CD14-positive monocyte (primary cell): Measurements from ENCODE around the gene MINAR1. TPM values are rescaled to one million over a fixed set of nuclear protein-coding genes. Genes with fewer than 3 reads are reported as not detected.

Source experiments
- DNase-seq, 3 donors: peaks; one replicate each; pipeline ENCODE4 v3.0.0-alpha.2; 2011 to 2022
- H2AFZ ChIP-seq: 2 replicates; pipeline ENCODE4 v1.6.0; 2012; ENCODE audit warnings: mild to moderate bottlenecking, low read depth, low read length, inconsistent platforms; ENCODE audit not compliant: insufficient read depth, poor library complexity, severe bottlenecking
- H3K27ac ChIP-seq, 2 donors: 1 replicate in 1 of 2; 2 replicates in 1 of 2; pipeline ENCODE4 v1.5.1; 2012 to 2013; ENCODE audit warnings: low read length in 2 of 2, control low read depth in 1 of 2, inconsistent platforms in 1 of 2, low read depth in 1 of 2, mild to moderate bottlenecking in 1 of 2
- H3K27me3 ChIP-seq, 2 donors: one replicate each; pipeline versions ENCODE4 v1.6.0 to v1.6.1; 2011 to 2013; ENCODE audit warnings: low read length in 2 of 2; ENCODE audit not compliant: control insufficient read depth in 2 of 2, insufficient read depth in 2 of 2
- H3K36me3 ChIP-seq, 2 donors: replicated peaks in 1 of 2; 1 replicate in 1 of 2; 2 replicates in 1 of 2; pipeline versions ENCODE4 v1.5.1 to v1.6.1; 2012 to 2013; ENCODE audit warnings: low read length in 2 of 2, control low read depth in 1 of 2, inconsistent platforms in 1 of 2, mild to moderate bottlenecking in 1 of 2; ENCODE audit not compliant: insufficient read depth in 2 of 2, control insufficient read depth in 1 of 2
- H3K4me1 ChIP-seq, 2 donors: 1 replicate in 1 of 2; 2 replicates in 1 of 2; pipeline versions ENCODE4 v1.5.1 to v1.6.1; 2012 to 2013; ENCODE audit warnings: low read length in 2 of 2, control low read depth in 1 of 2, inconsistent platforms in 1 of 2, mild to moderate bottlenecking in 1 of 2, moderate library complexity in 1 of 2; ENCODE audit not compliant: insufficient read depth in 2 of 2, control insufficient read depth in 1 of 2
- H3K4me2 ChIP-seq: replicated peaks from 2 replicates; pipeline ENCODE3; 2012; ENCODE audit warnings: low read length, moderate library complexity, mild to moderate bottlenecking; ENCODE audit not compliant: poor library complexity, severe bottlenecking; ENCODE audit errors: extremely low read depth
- H3K4me3 ChIP-seq, 3 experiments: fragments of 200-600 bp in 1 of 3; sonication (generic) in 1 of 3; replicated peaks in 1 of 3; 1 replicate in 2 of 3; 2 replicates in 1 of 3; pipeline ENCODE4 v1.5.1; 2011 to 2013; ENCODE audit warnings: low read length in 3 of 3, mild to moderate bottlenecking in 3 of 3, control low read depth in 2 of 3, low read depth in 2 of 3, inconsistent platforms in 1 of 3, moderate library complexity in 1 of 3
- H3K79me2 ChIP-seq: 2 replicates; pipeline ENCODE4 v1.6.0; 2012; ENCODE audit warnings: mild to moderate bottlenecking, control low read depth, inconsistent platforms, low read length, moderate library complexity; ENCODE audit not compliant: insufficient read depth
- H3K9ac ChIP-seq: 2 replicates; pipeline ENCODE4 v1.6.0; 2017; ENCODE audit warnings: low read length, mild to moderate bottlenecking; ENCODE audit not compliant: insufficient read depth, poor library complexity, severe bottlenecking
- H3K9me3 ChIP-seq, 2 donors: replicated peaks in 1 of 2; 1 replicate in 1 of 2; 2 replicates in 1 of 2; pipeline versions ENCODE4 v1.5.1 to v1.6.1; 2012 to 2013; ENCODE audit warnings: low read length in 2 of 2, control low read depth in 1 of 2; ENCODE audit not compliant: control insufficient read depth in 1 of 2, insufficient read depth in 1 of 2
- H4K20me1 ChIP-seq: 2 replicates; pipeline ENCODE4 v1.6.0; 2012; ENCODE audit warnings: mild to moderate bottlenecking, low read length, control low read depth, moderate library complexity; ENCODE audit not compliant: insufficient read depth
- H3K27ac Mint-ChIP-seq, 7 donors: one replicate each; pipeline ENCODE4 v1.8.0; 2020; ENCODE audit warnings: mild to moderate bottlenecking in 7 of 7, mixed read lengths in 7 of 7, moderate library complexity in 6 of 7, inconsistent platforms in 2 of 7
- H3K27me3 Mint-ChIP-seq, 3 donors: one replicate each; pipeline ENCODE4 v1.8.0; 2021 to 2022; ENCODE audit warnings: low read depth in 3 of 3, mild to moderate bottlenecking in 3 of 3, mixed read lengths in 3 of 3, moderate library complexity in 3 of 3, inconsistent platforms in 1 of 3
- H3K36me3 Mint-ChIP-seq, 2 donors: one replicate each; pipeline ENCODE4 v1.8.0; 2020; ENCODE audit warnings: mixed read lengths in 2 of 2, inconsistent platforms in 1 of 2, mild to moderate bottlenecking in 1 of 2
- H3K4me1 Mint-ChIP-seq: one replicate; pipeline ENCODE4 v1.8.0; 2020; ENCODE audit warnings: mild to moderate bottlenecking, mixed read lengths
- H3K4me3 Mint-ChIP-seq, 2 donors: one replicate each; pipeline ENCODE4 v1.8.0; 2020; ENCODE audit warnings: mild to moderate bottlenecking in 2 of 2, mixed read lengths in 2 of 2, moderate library complexity in 1 of 2
- H3K9me3 Mint-ChIP-seq, 7 donors: one replicate each; pipeline ENCODE4 v1.8.0; 2020 to 2022; ENCODE audit warnings: mixed read lengths in 7 of 7, mild to moderate bottlenecking in 6 of 7, moderate library complexity in 6 of 7, inconsistent platforms in 2 of 7
- WGBS: methylation state at CpG from one replicate; pipeline ENCODE4 v1.1.5; 2013; ENCODE audit warnings: missing lambda C conversion rate; ENCODE audit not compliant: insufficient coverage; 5-methylcytosine and 5-hydroxymethylcytosine counted together
- intact Hi-C, 2 donors: fragments of 100-400 bp; cut with micrococcal nuclease; formaldehyde crosslinking; loops; one replicate each; pipeline versions ENCODE4 v1.15.0 to v1.15.1; 2023
- polyA plus RNA-seq, 3 donors: library from polyadenylated mRNA; depleted of rRNA in 1 of 3; unstranded in 2 of 3; stranded (reverse) in 1 of 3; fragments of 300-500 nt in 2 of 3; fragments of >200 nt in 1 of 3; fragmentation: Illumina TruSeq in 2 of 3; gene quantifications; 1 replicate in 2 of 3; 2 replicates in 1 of 3; pipeline ENCODE4 v1.2.3, GENCODE V29; 2012 to 2021
- TF ChIP-seq, protein P1 (sequence below): fragments of 200-600 bp; IDR thresholded peaks from one replicate; pipeline ENCODE4 v1.8.0; 2022; ENCODE audit warnings: antibody characterized with exemption, mild to moderate bottlenecking

Gene MINAR1
- polyA plus RNA-seq, 3 donors = 0.04 to 0.19 TPM; not detected in 1

DNA sequence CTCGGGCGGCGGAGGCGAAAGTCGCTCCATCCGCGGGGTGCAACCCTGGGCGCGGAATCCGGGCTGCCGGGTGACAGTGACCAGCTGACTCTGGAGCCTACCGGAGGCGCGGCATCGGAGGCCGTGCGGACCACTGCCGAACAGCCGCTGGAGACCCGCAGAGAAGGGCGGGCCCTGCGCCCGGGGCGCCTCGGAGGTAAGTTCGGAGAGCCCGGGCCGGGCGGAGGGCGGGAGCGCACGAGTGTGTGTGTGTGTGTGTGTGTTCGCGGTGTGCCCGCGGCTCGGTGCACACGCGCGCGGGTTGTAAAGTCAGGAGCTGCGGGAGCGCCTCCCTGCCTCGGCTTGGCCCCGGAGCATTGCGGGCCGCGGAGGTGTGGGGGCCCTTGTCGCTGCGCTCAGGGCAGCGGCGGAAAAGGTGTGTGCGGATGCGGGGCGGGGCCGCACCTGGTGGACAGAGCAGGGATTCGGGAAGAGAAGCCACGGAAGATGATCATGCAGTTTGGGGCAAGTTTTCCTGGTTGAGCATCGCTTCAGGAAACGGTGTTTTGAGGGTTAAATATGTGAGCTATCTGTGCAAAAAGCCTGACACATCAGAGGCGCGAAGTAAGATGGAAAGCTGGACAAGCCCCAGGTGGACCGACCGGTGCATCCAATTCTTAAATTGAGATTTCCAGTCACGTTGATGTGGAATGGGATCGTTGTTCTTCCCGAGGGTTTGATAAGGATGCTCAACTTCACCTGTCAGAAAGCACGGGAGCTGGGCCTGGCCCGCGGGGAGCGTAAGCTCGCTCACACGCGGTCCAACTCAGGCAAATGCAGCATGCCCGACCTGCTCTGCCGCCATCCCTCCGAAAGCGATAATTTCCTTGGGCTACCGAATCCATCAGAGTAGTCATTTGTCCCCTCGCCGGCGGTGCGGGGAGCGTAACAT is 474 bp downstream of the MINAR1 start:
- no peaks in the 10 kb centered on the region for H4K20me1 ChIP-seq
- no peak overlapping the region for H3K9ac ChIP-seq
- TF ChIP-seq, protein P1, sequence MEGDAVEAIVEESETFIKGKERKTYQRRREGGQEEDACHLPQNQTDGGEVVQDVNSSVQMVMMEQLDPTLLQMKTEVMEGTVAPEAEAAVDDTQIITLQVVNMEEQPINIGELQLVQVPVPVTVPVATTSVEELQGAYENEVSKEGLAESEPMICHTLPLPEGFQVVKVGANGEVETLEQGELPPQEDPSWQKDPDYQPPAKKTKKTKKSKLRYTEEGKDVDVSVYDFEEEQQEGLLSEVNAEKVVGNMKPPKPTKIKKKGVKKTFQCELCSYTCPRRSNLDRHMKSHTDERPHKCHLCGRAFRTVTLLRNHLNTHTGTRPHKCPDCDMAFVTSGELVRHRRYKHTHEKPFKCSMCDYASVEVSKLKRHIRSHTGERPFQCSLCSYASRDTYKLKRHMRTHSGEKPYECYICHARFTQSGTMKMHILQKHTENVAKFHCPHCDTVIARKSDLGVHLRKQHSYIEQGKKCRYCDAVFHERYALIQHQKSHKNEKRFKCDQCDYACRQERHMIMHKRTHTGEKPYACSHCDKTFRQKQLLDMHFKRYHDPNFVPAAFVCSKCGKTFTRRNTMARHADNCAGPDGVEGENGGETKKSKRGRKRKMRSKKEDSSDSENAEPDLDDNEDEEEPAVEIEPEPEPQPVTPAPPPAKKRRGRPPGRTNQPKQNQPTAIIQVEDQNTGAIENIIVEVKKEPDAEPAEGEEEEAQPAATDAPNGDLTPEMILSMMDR = no peak
- no peak overlapping the region for H2AFZ ChIP-seq
- H3K27me3 ChIP-seq = peaks cover 66 to 70% of the 10 kb centered on the region in 2 donors
- H3K79me2 ChIP-seq = no peaks in the 10 kb centered on the region
- H3K36me3 ChIP-seq = no peaks in the 10 kb centered on the region
- DNase-seq = no peak
- peak overlapping the region; percentile 29 for H3K4me2 ChIP-seq
- Mint-ChIP-seq H3K4me1 (peaks cover 4% of the 10 kb centered on the region), H3K27ac (no peak overlapping the region), H3K36me3 (peaks cover 0 to 3% of the 10 kb centered on the region in 2 donors), H3K27me3 (peaks cover 72 to 84% (median 72%) of the 10 kb centered on the region in 3 donors), H3K9me3 (peaks cover 0 to 15% (median 0%) of the 10 kb centered on the region in 7 donors), H3K4me3 (peak overlapping the region in 1 of 2 donors; percentile 69)
- intact Hi-C loops = no loop called here
- no peak overlapping the region for H3K4me3 ChIP-seq
- peaks cover 0 to 6% of the 10 kb centered on the region in 2 donors for H3K4me1 ChIP-seq
- 5% methylated on average over 84 of the region's 84 CpGs for WGBS
- H3K27ac ChIP-seq = no peak overlapping the region
- H3K9me3 ChIP-seq = peaks cover 0 to 13% of the 10 kb centered on the region in 2 donors

DNA sequence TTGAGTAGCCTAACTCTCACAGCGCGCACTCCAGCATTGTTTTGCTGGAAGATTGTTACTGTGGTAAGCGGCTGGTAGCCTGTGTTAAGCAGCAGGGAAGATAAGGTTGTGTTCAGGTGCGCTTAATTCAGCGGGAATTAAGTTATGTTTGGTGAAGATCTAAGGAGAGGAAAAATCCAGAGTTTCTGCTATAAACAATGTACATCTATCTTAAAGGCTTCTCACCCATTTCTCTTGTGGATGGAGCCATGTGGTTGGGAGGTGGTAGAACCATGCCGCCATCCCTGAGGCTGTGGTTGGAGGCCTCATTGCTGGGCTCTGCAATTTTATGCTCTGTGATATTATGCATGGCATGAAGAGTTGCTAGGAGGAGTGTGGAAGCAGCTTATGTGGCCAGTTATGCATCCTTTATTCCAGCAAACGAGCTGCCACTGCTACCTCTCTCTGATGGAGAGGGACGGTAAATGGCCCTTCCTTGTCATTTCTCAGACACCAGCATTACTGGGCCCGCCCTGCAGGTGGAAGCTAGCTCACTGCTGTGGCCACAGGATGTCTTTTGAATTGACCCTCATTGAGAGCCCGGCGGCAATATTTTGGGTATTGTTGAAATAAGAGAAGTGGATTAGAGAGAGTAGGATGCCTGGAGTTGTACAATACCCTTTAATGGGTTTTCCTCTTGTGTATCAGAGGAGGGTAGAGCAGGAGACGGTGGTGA is 1.3 kb downstream of the MINAR1 start:
- Mint-ChIP-seq H3K27me3 (peaks cover 69 to 77% (median 69%) of the 10 kb centered on the region in 3 donors), H3K36me3 (peaks cover 0 to 3% of the 10 kb centered on the region in 2 donors), H3K4me3 (peak overlapping the region in 1 of 2 donors; percentile 69), H3K4me1 (peaks cover 4% of the 10 kb centered on the region), H3K9me3 (peaks cover 0 to 15% (median 0%) of the 10 kb centered on the region in 7 donors), H3K27ac (no peak overlapping the region)
- Histone ChIP-seq H3K27me3 (peaks cover 66 to 70% of the 10 kb centered on the region in 2 donors), H4K20me1 (no peaks in the 10 kb centered on the region), H2AFZ (no peak overlapping the region), H3K4me1 (peaks cover 0 to 6% of the 10 kb centered on the region in 2 donors), H3K9me3 (peaks cover 0 to 13% of the 10 kb centered on the region in 2 donors), H3K4me2 (no peak overlapping the region), H3K4me3 (no peak overlapping the region), H3K9ac (no peak overlapping the region), H3K27ac (no peak overlapping the region), H3K79me2 (no peaks in the 10 kb centered on the region), H3K36me3 (no peaks in the 10 kb centered on the region)
- 74% methylated on average over 7 of the region's 12 CpGs for WGBS
- intact Hi-C loops = no loop called here
- DNase-seq = no peak
- TF ChIP-seq, protein P1 = no peak
